GM12874 (cell line): ENCODE results near the gene TMEM52B.

Experiments used
- TF ChIP-seq, protein P1 (sequence below): IDR thresholded peaks from 2 replicates; pipeline ENCODE4 v1.5.1; 2011; ENCODE audit warnings: low read depth, mild to moderate bottlenecking, control low read depth, low read length, moderate library complexity; ENCODE audit not compliant: insufficient read depth

Gene TMEM52B

DNA sequence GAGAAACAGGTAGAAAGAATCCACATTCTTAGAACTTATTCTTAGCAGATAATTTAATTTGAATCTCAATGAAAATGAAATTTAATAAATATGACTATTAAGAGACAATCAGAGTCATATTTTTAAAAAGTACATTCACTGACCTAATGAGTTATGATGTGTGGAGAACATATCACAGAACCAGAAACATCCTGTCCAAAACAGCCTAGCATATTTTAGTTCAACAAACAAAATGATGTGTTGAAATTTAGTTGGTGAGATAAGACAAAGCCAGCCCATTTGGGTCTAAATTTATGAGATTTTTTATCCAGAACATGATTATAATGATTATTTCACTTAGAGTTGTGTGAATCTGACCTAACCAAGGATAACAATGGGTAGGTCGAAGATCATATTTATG lies 59.7 kb downstream of the TMEM52B start:
- TF ChIP-seq, protein P1, sequence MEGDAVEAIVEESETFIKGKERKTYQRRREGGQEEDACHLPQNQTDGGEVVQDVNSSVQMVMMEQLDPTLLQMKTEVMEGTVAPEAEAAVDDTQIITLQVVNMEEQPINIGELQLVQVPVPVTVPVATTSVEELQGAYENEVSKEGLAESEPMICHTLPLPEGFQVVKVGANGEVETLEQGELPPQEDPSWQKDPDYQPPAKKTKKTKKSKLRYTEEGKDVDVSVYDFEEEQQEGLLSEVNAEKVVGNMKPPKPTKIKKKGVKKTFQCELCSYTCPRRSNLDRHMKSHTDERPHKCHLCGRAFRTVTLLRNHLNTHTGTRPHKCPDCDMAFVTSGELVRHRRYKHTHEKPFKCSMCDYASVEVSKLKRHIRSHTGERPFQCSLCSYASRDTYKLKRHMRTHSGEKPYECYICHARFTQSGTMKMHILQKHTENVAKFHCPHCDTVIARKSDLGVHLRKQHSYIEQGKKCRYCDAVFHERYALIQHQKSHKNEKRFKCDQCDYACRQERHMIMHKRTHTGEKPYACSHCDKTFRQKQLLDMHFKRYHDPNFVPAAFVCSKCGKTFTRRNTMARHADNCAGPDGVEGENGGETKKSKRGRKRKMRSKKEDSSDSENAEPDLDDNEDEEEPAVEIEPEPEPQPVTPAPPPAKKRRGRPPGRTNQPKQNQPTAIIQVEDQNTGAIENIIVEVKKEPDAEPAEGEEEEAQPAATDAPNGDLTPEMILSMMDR = no peak

DNA sequence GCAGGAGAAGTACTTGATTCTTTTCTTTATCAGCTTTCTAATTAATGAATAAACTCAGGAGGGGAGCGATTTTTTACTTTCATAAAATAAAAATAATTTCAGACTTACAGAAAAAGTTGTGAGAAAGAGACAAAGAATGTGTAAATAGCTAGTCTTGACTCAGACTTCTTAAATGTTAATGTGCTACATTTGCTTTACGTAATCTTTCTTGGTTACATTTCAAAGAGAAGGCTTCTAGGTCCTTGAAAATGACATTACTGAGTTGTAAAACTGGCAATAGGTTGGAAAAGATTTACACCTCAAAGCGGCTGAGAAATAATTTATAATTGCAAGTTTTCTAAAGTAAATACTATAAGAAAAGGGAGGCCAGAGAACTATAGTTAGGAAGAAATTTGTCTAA lies 62.5 kb downstream of the TMEM52B start:
- TF ChIP-seq, protein P1 = no peak
